COR-L47 (cell line): ENCODE results near the gene NPC1.
"Not testable (repeated sequence)": the region's sequence is repeated elsewhere in the genome, so short reads cannot be mapped to it uniquely, and the experiment has no call there.

Source experiments
- DNase-seq: peaks from one replicate; lab custom pipeline; 2025; lab: John Stamatoyannopoulos, UW

NPC1 gene

GRCh38 chr18:23575309-23575651 lies 11.0 kb downstream of the NPC1 start:
- no peak for DNase-seq

GRCh38 chr18:23574611-23575308 lies 11.5 kb downstream of the NPC1 start:
- no peak for DNase-seq

GRCh38 chr18:23573626-23574431 lies 12.5 kb downstream of the NPC1 start:
- no peak for DNase-seq

GRCh38 chr18:23573020-23573419 lies 13.3 kb downstream of the NPC1 start:
- DNase-seq: no peak

- DNase-seq: no peak
Observed at GRCh38 chr18:23572570-23572969, 13.7 kb downstream of the NPC1 start.

GRCh38 chr18:23572012-23572411 lies 14.3 kb downstream of the NPC1 start:
- no peak for DNase-seq

- DNase-seq: no peak
Observed at GRCh38 chr18:23570912-23571504, 15.3 kb downstream of the NPC1 start.

- no peak for DNase-seq
Observed at GRCh38 chr18:23569299-23570063, 16.8 kb downstream of the NPC1 start.

GRCh38 chr18:23568281-23569138 lies 17.8 kb downstream of the NPC1 start:
- no peak for DNase-seq

GRCh38 chr18:23567671-23568070 lies 18.6 kb downstream of the NPC1 start:
- DNase-seq: no peak

- DNase-seq: no peak
Observed at GRCh38 chr18:23565916-23566547, 20.3 kb downstream of the NPC1 start.

- no peak for DNase-seq
Observed at GRCh38 chr18:23563377-23564043, 22.8 kb downstream of the NPC1 start.

- no peak for DNase-seq
Observed at GRCh38 chr18:23560186-23560585, 26.1 kb downstream of the NPC1 start.

- DNase-seq: not testable (repeated sequence)
Observed at GRCh38 chr18:23557511-23557910, 28.8 kb downstream of the NPC1 start.

GRCh38 chr18:23556145-23556780 lies 30.0 kb downstream of the NPC1 start:
- no peak for DNase-seq

GRCh38 chr18:23553887-23554286 lies 32.4 kb downstream of the NPC1 start:
- no peak for DNase-seq

- no peak for DNase-seq
Observed at GRCh38 chr18:23552505-23552904, 33.8 kb downstream of the NPC1 start.

GRCh38 chr18:23551978-23552377 lies 34.3 kb downstream of the NPC1 start:
- DNase-seq: no peak

- no peak for DNase-seq
Observed at GRCh38 chr18:23550898-23551297, 35.4 kb downstream of the NPC1 start.

- DNase-seq: no peak
Observed at GRCh38 chr18:23548719-23549118, 37.6 kb downstream of the NPC1 start.
